HEK293 (cell line): Measurements from ENCODE around the gene ACHE.
A peak's percentile ranks its signal among the peaks of the same experiment; 100 is the strongest.

Experiments used
- CTCF ChIA-PET: fragments of 350-600 bp; formaldehyde crosslinking; extraction: SDS; loops from one replicate; lab custom pipeline; 2021; ENCODE audit warnings: antibody characterized with exemption; lab: Yijun Ruan, JAX
- POLR2A ChIA-PET: fragments of 300-600 bp; formaldehyde crosslinking; extraction: SDS; loops from one replicate; lab custom pipeline; 2020; ENCODE audit warnings: antibody characterized with exemption, inconsistent platforms; lab: Yijun Ruan, JAX
- H3K27ac ChIP-seq: fragments of 200-500 bp; sonication (Bioruptor generic); 2 replicates; pipeline ENCODE4 v1.5.1; 2014; ENCODE audit warnings: low read depth, low read length, control low read depth, inconsistent platforms; ENCODE audit errors: extremely low read depth
- H3K36me3 ChIP-seq, 2 experiments: fragments of 200-500 bp in 1 of 2; sonication (Bioruptor generic) in 1 of 2; 1 replicate in 1 of 2; 2 replicates in 1 of 2; pipeline ENCODE4 v1.5.1; 2014 to 2017; ENCODE audit warnings: inconsistent platforms in 2 of 2, low read length in 2 of 2; ENCODE audit not compliant: control insufficient read depth in 2 of 2, insufficient read depth in 1 of 2
- H3K4me1 ChIP-seq: fragments of 200-500 bp; sonication (Bioruptor generic); 2 replicates; pipeline ENCODE4 v1.5.1; 2014; ENCODE audit warnings: mild to moderate bottlenecking, low read length, inconsistent platforms; ENCODE audit not compliant: control insufficient read depth, insufficient read depth
- H3K4me3 ChIP-seq: 2 replicates; pipeline ENCODE4 v1.5.1; 2011; ENCODE audit warnings: low read depth, mild to moderate bottlenecking, control low read depth, low read length, moderate library complexity
- H3K9me3 ChIP-seq: fragments of 200-500 bp; sonication (Bioruptor generic); 2 replicates; pipeline ENCODE4 v1.5.1; 2014; ENCODE audit warnings: low read depth, low read length, inconsistent platforms; ENCODE audit not compliant: control insufficient read depth, insufficient read depth
- GLI4 ChIP-seq: fragments of 450-650 bp; formaldehyde crosslinking; IDR thresholded peaks from 2 replicates; pipeline ENCODE4 v1.5.1; 2016; ENCODE audit warnings: missing biosample characterization, missing genetic modification characterization
- HOXA7 ChIP-seq: sonication (generic); formaldehyde crosslinking; IDR thresholded peaks from 2 replicates; pipeline ENCODE4 v1.8.1; 2022; ENCODE audit warnings: missing genetic modification reagents, borderline replicate concordance
- PRDM1 ChIP-seq: fragments of 450-650 bp; formaldehyde crosslinking; IDR thresholded peaks from 2 replicates; pipeline ENCODE4; 2016; ENCODE audit warnings: missing biosample characterization, missing genetic modification characterization
- ZNF157 ChIP-seq: fragments of 450-650 bp; formaldehyde crosslinking; IDR thresholded peaks from 2 replicates; pipeline ENCODE4 v1.5.1; 2016; ENCODE audit warnings: missing biosample characterization, missing genetic modification characterization
- ZNF174 ChIP-seq: fragments of 450-650 bp; formaldehyde crosslinking; IDR thresholded peaks from 2 replicates; pipeline ENCODE4 v1.5.0; 2017; ENCODE audit warnings: missing biosample characterization, mild to moderate bottlenecking, missing genetic modification characterization
- ZNF184 ChIP-seq: fragments of 450-650 bp; IDR thresholded peaks from 2 replicates; pipeline ENCODE4 v1.5.1; 2018; ENCODE audit warnings: missing biosample characterization, mild to moderate bottlenecking, missing genetic modification characterization
- ZNF214 ChIP-seq: fragments of 450-650 bp; formaldehyde crosslinking; IDR thresholded peaks from 2 replicates; pipeline ENCODE4 v1.5.1; 2017; ENCODE audit warnings: missing biosample characterization, mild to moderate bottlenecking, missing genetic modification characterization, borderline replicate concordance
- ZNF26 ChIP-seq: fragments of 450-650 bp; formaldehyde crosslinking; IDR thresholded peaks from 2 replicates; pipeline ENCODE4 v1.5.1; 2016; ENCODE audit warnings: missing biosample characterization, missing genetic modification characterization
- ZNF366 ChIP-seq: fragments of 450-650 bp; formaldehyde crosslinking; conservative IDR thresholded peaks from 2 replicates; pipeline ENCODE4 v1.5.1; 2016; ENCODE audit warnings: missing biosample characterization, missing genetic modification characterization
- ZNF391 ChIP-seq: fragments of 450-650 bp; formaldehyde crosslinking; IDR thresholded peaks from 2 replicates; pipeline ENCODE4 v1.5.1; 2016; ENCODE audit warnings: low read depth, missing biosample characterization, missing genetic modification characterization, borderline replicate concordance
- ZNF398 ChIP-seq: fragments of 450-650 bp; formaldehyde crosslinking; IDR thresholded peaks from 2 replicates; pipeline ENCODE4 v1.5.1; 2017; ENCODE audit warnings: missing biosample characterization, missing genetic modification characterization
- ZNF544 ChIP-seq: fragments of 450-650 bp; formaldehyde crosslinking; IDR thresholded peaks from 2 replicates; pipeline ENCODE4 v1.5.0; 2017; ENCODE audit warnings: missing biosample characterization, missing genetic modification characterization
- ZNF621 ChIP-seq: fragments of 450-650 bp; formaldehyde crosslinking; IDR thresholded peaks from 2 replicates; pipeline ENCODE4 v1.5.1; 2017; ENCODE audit warnings: missing biosample characterization, missing genetic modification characterization
- ZNF623 ChIP-seq: fragments of 450-650 bp; formaldehyde crosslinking; IDR thresholded peaks from 2 replicates; pipeline ENCODE4 v1.5.1; 2016; ENCODE audit warnings: missing biosample characterization, missing genetic modification characterization
- ZNF792 ChIP-seq: fragments of 450-650 bp; formaldehyde crosslinking; IDR thresholded peaks from 2 replicates; pipeline ENCODE4 v1.5.1; 2016; ENCODE audit warnings: missing biosample characterization, missing genetic modification characterization
- TF ChIP-seq, protein P1 (sequence below): fragments of 450-650 bp; formaldehyde crosslinking; IDR thresholded peaks from 2 replicates; pipeline ENCODE4 v1.5.1; 2017; ENCODE audit warnings: missing biosample characterization, mild to moderate bottlenecking, missing genetic modification characterization, moderate library complexity
- TF ChIP-seq, protein P2 (sequence below): fragments of 450-650 bp; formaldehyde crosslinking; conservative IDR thresholded peaks from 2 replicates; pipeline ENCODE4 v1.5.1; 2016; ENCODE audit warnings: low read depth, missing biosample characterization, missing genetic modification characterization
- TF ChIP-seq, protein P3 (sequence below): fragments of 450-650 bp; formaldehyde crosslinking; IDR thresholded peaks from 2 replicates; pipeline ENCODE4 v1.5.1; 2016; ENCODE audit warnings: missing biosample characterization, missing genetic modification characterization

The ACHE gene

GRCh38 chr7:100847360-100847759 is 48.3 kb downstream of the ACHE start:
- no peaks in the 10 kb centered on the region for H3K36me3 ChIP-seq
- H3K4me3 ChIP-seq, result no peak overlapping the region
- H3K4me1 ChIP-seq, result no peaks in the 10 kb centered on the region
- ChIA-PET POLR2A (no interaction called here), CTCF (interaction anchor here (1.1 to 2.2 kb wide), 2 partner anchors 48 to 142 kb away, joined by 5 to 7 read pairs; no protein-coding TSS in a partner anchor)
- no peaks in the 10 kb centered on the region for H3K9me3 ChIP-seq
- no peak for TF ChIP-seq ZNF398
- TF ChIP-seq GLI4 (tag by site-specific recombination), result no peak
- no peak for TF ChIP-seq ZNF544
- no peak for TF ChIP-seq ZNF184 (tag by site-specific recombination)
- no peak for TF ChIP-seq ZNF26 (tag by site-specific recombination)
- TF ChIP-seq HOXA7, result no peak
- TF ChIP-seq, protein P1, sequence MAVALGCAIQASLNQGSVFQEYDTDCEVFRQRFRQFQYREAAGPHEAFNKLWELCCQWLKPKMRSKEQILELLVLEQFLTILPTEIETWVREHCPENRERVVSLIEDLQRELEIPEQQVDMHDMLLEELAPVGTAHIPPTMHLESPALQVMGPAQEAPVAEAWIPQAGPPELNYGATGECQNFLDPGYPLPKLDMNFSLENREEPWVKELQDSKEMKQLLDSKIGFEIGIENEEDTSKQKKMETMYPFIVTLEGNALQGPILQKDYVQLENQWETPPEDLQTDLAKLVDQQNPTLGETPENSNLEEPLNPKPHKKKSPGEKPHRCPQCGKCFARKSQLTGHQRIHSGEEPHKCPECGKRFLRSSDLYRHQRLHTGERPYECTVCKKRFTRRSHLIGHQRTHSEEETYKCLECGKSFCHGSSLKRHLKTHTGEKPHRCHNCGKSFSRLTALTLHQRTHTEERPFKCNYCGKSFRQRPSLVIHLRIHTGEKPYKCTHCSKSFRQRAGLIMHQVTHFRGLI (tag by site-specific recombination), result no peak
- no peak for TF ChIP-seq ZNF391 (tag by site-specific recombination)
- no peak for TF ChIP-seq ZNF621 (tag by site-specific recombination)
- no peak for TF ChIP-seq ZNF792
- TF ChIP-seq, protein P2, sequence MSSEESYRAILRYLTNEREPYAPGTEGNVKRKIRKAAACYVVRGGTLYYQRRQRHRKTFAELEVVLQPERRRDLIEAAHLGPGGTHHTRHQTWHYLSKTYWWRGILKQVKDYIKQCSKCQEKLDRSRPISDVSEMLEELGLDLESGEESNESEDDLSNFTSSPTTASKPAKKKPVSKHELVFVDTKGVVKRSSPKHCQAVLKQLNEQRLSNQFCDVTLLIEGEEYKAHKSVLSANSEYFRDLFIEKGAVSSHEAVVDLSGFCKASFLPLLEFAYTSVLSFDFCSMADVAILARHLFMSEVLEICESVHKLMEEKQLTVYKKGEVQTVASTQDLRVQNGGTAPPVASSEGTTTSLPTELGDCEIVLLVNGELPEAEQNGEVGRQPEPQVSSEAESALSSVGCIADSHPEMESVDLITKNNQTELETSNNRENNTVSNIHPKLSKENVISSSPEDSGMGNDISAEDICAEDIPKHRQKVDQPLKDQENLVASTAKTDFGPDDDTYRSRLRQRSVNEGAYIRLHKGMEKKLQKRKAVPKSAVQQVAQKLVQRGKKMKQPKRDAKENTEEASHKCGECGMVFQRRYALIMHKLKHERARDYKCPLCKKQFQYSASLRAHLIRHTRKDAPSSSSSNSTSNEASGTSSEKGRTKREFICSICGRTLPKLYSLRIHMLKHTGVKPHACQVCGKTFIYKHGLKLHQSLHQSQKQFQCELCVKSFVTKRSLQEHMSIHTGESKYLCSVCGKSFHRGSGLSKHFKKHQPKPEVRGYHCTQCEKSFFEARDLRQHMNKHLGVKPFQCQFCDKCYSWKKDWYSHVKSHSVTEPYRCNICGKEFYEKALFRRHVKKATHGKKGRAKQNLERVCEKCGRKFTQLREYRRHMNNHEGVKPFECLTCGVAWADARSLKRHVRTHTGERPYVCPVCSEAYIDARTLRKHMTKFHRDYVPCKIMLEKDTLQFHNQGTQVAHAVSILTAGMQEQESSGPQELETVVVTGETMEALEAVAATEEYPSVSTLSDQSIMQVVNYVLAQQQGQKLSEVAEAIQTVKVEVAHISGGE, result no peak
- no peak for TF ChIP-seq ZNF174 (tag by site-specific recombination)
- TF ChIP-seq ZNF157 (tag by site-specific recombination), result no peak
- no peak overlapping the region for H3K27ac ChIP-seq

GRCh38 chr7:100840470-100841100 is 55.1 kb downstream of the ACHE start:
- Histone ChIP-seq H3K4me1 (peaks cover 9% of the 10 kb centered on the region), H3K36me3 (no peaks in the 10 kb centered on the region), H3K27ac (no peak overlapping the region), H3K9me3 (no peaks in the 10 kb centered on the region), H3K4me3 (no peak overlapping the region)
- CTCF ChIA-PET, result no interaction called here
- POLR2A ChIA-PET, result no interaction called here
- TF ChIP-seq, protein P3, sequence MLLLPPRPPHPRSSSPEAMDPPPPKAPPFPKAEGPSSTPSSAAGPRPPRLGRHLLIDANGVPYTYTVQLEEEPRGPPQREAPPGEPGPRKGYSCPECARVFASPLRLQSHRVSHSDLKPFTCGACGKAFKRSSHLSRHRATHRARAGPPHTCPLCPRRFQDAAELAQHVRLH (tag by site-specific recombination), result no peak
- TF ChIP-seq ZNF366 (tag by site-specific recombination), result peak; percentile 58; the same call in 1 of the 2 replicates
- TF ChIP-seq PRDM1 (tag by site-specific recombination), result peak; percentile 89
- TF ChIP-seq ZNF623 (tag by site-specific recombination), result no peak
- no peak for TF ChIP-seq ZNF214 (tag by site-specific recombination)
